HEK293T (cell line): ENCODE results near the gene CABLES2.

ENCODE experiments used
- BHLHE40 ChIP-seq: fragments of 450-650 bp; IDR thresholded peaks from 2 replicates; pipeline ENCODE4 v1.6.1; 2016; ENCODE audit warnings: mild to moderate bottlenecking, moderate library complexity, borderline replicate concordance
- FOXM1 ChIP-seq: fragments of 450-650 bp; IDR thresholded peaks from 2 replicates; pipeline ENCODE4 v1.6.1; 2017; ENCODE audit warnings: mild to moderate bottlenecking, borderline replicate concordance
- HDGF ChIP-seq: fragments of 450-650 bp; IDR thresholded peaks from 2 replicates; pipeline ENCODE4 v1.6.1; 2017; ENCODE audit warnings: antibody characterized with exemption, borderline replicate concordance
- LEF1 ChIP-seq: fragments of 450-650 bp; IDR thresholded peaks from 2 replicates; pipeline ENCODE4 v1.6.1; 2017; ENCODE audit warnings: mild to moderate bottlenecking, borderline replicate concordance
- NFRKB ChIP-seq: fragments of 450-650 bp; IDR thresholded peaks from 2 replicates; pipeline ENCODE4 v1.6.1; 2016; ENCODE audit warnings: mild to moderate bottlenecking, moderate library complexity
- SP1 ChIP-seq: fragments of 450-650 bp; IDR thresholded peaks from 2 replicates; pipeline ENCODE4 v1.6.1; 2017
- TARDBP ChIP-seq: fragments of 450-650 bp; IDR thresholded peaks from 2 replicates; pipeline ENCODE4 v1.6.1; 2016

DNA sequence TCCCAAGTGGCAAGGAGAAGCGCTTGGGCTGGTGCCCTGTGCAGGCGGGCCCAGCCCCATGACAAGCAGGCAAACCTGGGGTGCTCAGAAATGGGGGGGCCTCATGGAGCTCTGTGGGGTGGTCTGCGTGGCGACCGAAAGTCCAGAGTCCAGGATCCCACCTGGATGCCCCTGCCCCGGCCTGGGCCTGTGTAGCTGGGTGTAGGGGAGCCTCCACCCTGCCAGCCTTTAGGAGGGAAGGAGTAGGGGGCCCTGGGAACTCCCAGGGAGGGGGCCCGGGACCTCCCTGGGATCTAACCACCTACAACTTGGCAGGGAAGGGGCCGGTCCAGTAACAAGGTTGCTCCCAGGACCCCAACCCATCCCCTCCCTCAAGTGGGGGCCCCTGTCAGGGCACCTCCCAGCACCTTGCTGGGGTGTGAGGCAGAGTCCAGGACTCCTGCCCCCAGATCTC is 35.5 kb downstream of the CABLES2 start:
- TF ChIP-seq BHLHE40 (no peak), FOXM1 (no peak), LEF1 (no peak), SP1 (no peak), TARDBP (no peak), HDGF (no peak), NFRKB (no peak)
